ENCODE data around the gene EXOC6. TPM values are rescaled to one million over a fixed set of nuclear protein-coding genes. Genes with fewer than 3 reads are reported as not detected.
A peak's percentile ranks its signal among the peaks of the same experiment; 100 is the strongest.

EXOC6 gene
- total and polyA plus RNA-seq, 2 of the 13 experiments (the other 11 are each of a cell fraction or from before 2014, with no cell fraction given): 22.2 to 29.2 TPM

GRCh38 chr10:93071674-93072224, 223.4 kb downstream of the EXOC6 start (continued):
- TF ChIP-seq ARHGAP35 (CRISPR knock-in tag; IDR thresholded peaks at IDR 0.05; ENCODE audit: borderline replicate concordance) (no peak), ZNF556 (CRISPR knock-in tag; IDR thresholded peaks at IDR 0.05; ENCODE audit: borderline replicate concordance) (no peak; the same call in 1 of the 2 replicates), ASH2L (IDR thresholded peaks at IDR 0.05; ENCODE audit: insufficient read length, low read depth, low read length) (peak; percentile 24), ZSCAN30 (CRISPR knock-in tag; IDR thresholded peaks at IDR 0.05) (no peak), FOXJ3 (CRISPR knock-in tag; IDR thresholded peaks at IDR 0.05; ENCODE audit: borderline replicate concordance) (no peak), ARNT (IDR thresholded peaks at IDR 0.05) (no peak), FOSL1 (CRISPR knock-in tag; IDR thresholded peaks at IDR 0.05; ENCODE audit: borderline replicate concordance) (no peak), ATF6 (CRISPR knock-in tag; conservative IDR thresholded peaks at IDR 0.05) (no peak), PTBP1 (IDR thresholded peaks at IDR 0.05; ENCODE audit: low read depth, low read length, poor library complexity, severe bottlenecking) (no peak), ZNF549 (CRISPR knock-in tag; IDR thresholded peaks at IDR 0.05) (no peak), ZFP41 (CRISPR knock-in tag; IDR thresholded peaks at IDR 0.05; ENCODE audit: borderline replicate concordance) (no peak), SATB2 (CRISPR knock-in tag; IDR thresholded peaks at IDR 0.05) (no peak), ELF1 (CRISPR knock-in tag; IDR thresholded peaks at IDR 0.05) (no peak), ERF (CRISPR knock-in tag; IDR thresholded peaks at IDR 0.05) (no peak), CEBPB (IDR thresholded peaks at IDR 0.05; ENCODE audit: borderline replicate concordance, low read depth, low read length) (no peak), ZSCAN25 (CRISPR knock-in tag; IDR thresholded peaks at IDR 0.05) (0 out of 2 replicates have a peak, but pooled peaks have one; percentile 8), RFX5 (IDR thresholded peaks at IDR 0.05; ENCODE audit: low read depth, low read length) (no peak), POLR2A (IDR thresholded peaks at IDR 0.05; ENCODE audit: insufficient read depth in 1 of 2, low read depth in 2 of 2, low read length in 2 of 2) (no peak), TCF7L2 (IDR thresholded peaks at IDR 0.05; ENCODE audit: low read depth, low read length) (no peak), ZNF83 (CRISPR knock-in tag; IDR thresholded peaks at IDR 0.05; ENCODE audit: borderline replicate concordance) (no peak), CHCHD3 (CRISPR knock-in tag; IDR thresholded peaks at IDR 0.05) (no peak), ZNF652 (CRISPR knock-in tag; IDR thresholded peaks at IDR 0.05; ENCODE audit: borderline replicate concordance, low read depth) (no peak), ZNF44 (CRISPR knock-in tag; IDR thresholded peaks at IDR 0.05) (no peak), ZNF20 (CRISPR knock-in tag; IDR thresholded peaks at IDR 0.05) (no peak), CREB3 (CRISPR knock-in tag; IDR thresholded peaks at IDR 0.05) (no peak), NCOA1 (CRISPR knock-in tag; IDR thresholded peaks at IDR 0.05) (no peak)
- TF ChIP-seq, protein P1, sequence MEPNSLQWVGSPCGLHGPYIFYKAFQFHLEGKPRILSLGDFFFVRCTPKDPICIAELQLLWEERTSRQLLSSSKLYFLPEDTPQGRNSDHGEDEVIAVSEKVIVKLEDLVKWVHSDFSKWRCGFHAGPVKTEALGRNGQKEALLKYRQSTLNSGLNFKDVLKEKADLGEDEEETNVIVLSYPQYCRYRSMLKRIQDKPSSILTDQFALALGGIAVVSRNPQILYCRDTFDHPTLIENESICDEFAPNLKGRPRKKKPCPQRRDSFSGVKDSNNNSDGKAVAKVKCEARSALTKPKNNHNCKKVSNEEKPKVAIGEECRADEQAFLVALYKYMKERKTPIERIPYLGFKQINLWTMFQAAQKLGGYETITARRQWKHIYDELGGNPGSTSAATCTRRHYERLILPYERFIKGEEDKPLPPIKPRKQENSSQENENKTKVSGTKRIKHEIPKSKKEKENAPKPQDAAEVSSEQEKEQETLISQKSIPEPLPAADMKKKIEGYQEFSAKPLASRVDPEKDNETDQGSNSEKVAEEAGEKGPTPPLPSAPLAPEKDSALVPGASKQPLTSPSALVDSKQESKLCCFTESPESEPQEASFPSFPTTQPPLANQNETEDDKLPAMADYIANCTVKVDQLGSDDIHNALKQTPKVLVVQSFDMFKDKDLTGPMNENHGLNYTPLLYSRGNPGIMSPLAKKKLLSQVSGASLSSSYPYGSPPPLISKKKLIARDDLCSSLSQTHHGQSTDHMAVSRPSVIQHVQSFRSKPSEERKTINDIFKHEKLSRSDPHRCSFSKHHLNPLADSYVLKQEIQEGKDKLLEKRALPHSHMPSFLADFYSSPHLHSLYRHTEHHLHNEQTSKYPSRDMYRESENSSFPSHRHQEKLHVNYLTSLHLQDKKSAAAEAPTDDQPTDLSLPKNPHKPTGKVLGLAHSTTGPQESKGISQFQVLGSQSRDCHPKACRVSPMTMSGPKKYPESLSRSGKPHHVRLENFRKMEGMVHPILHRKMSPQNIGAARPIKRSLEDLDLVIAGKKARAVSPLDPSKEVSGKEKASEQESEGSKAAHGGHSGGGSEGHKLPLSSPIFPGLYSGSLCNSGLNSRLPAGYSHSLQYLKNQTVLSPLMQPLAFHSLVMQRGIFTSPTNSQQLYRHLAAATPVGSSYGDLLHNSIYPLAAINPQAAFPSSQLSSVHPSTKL (CRISPR knock-in tag; IDR thresholded peaks at IDR 0.05): peak; percentile 82
